ENCODE measurements around the gene THSD7A. TPM values are rescaled to one million over a fixed set of nuclear protein-coding genes. Genes with fewer than 3 reads are reported as not detected.

Gene THSD7A
- total and polyA plus RNA-seq, 2 of the 13 experiments (the other 11 are each of a cell fraction or from before 2014, with no cell fraction given), result 0.01 to 0.07 TPM

DNA sequence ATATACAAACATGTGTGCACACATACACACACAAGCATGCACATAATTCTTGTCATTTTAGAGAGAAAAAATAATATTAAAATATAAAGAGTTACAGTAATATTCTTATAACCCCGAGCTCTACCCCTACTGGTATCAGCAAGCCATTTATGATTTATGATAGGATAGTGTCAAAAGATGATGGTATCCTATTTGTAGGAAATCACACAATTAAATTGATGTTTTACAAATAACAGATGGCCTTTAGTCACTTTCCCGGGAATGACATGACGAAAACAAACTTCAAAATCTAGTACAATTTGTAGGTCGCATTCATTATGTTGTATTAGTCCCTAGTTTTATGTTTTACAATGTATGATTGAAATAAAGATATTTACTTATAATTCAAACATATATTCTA, 36.8 kb downstream of the THSD7A start:
- POLR2A ChIA-PET, result no interaction called here
- Histone ChIP-seq H2AFZ (ENCODE audit: low read length) (no peak overlapping the region), H3K27me3 (ENCODE audit: control insufficient read depth in 1 of 2, insufficient read depth in 2 of 2, low read length in 2 of 2) (no peaks in the 10 kb centered on the region; a peak in 1 of 5 replicates), H3K4me2 (ENCODE audit: low read depth, low read length) (no peak overlapping the region), H4K20me1 (ENCODE audit: insufficient read depth, low read length) (no peaks in the 10 kb centered on the region), H3K4me1 (ENCODE audit: insufficient read depth, low read length) (no peaks in the 10 kb centered on the region), H3K79me2 (ENCODE audit: insufficient read depth, low read length) (no peaks in the 10 kb centered on the region), H3K36me3 (replicated peaks in 1 of 2; ENCODE audit: control insufficient read depth in 1 of 2, insufficient read depth in 2 of 2, low read length in 2 of 2) (no peaks in the 10 kb centered on the region), H3K27ac (ENCODE audit: extremely low read length, insufficient read depth, low read length) (no peak overlapping the region), H3K4me3 (replicated peaks in 1 of 3; ENCODE audit: insufficient read depth in 1 of 3, low read depth in 2 of 3, low read length in 3 of 3) (no peak overlapping the region), H3K9ac (ENCODE audit: insufficient read depth, low read depth, low read length) (no peak overlapping the region), H3K9me3 (ENCODE audit: low read length) (no peaks in the 10 kb centered on the region)
- 21% methylated on average over 4 of the region's 4 CpGs for WGBS (ENCODE audit: low lambda C conversion rate)
- TF ChIP-seq, protein P1, sequence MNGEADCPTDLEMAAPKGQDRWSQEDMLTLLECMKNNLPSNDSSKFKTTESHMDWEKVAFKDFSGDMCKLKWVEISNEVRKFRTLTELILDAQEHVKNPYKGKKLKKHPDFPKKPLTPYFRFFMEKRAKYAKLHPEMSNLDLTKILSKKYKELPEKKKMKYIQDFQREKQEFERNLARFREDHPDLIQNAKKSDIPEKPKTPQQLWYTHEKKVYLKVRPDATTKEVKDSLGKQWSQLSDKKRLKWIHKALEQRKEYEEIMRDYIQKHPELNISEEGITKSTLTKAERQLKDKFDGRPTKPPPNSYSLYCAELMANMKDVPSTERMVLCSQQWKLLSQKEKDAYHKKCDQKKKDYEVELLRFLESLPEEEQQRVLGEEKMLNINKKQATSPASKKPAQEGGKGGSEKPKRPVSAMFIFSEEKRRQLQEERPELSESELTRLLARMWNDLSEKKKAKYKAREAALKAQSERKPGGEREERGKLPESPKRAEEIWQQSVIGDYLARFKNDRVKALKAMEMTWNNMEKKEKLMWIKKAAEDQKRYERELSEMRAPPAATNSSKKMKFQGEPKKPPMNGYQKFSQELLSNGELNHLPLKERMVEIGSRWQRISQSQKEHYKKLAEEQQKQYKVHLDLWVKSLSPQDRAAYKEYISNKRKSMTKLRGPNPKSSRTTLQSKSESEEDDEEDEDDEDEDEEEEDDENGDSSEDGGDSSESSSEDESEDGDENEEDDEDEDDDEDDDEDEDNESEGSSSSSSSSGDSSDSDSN (CRISPR knock-in tag; IDR thresholded peaks at IDR 0.05), result no peak
- TF ChIP-seq PCBP2 (optimal IDR thresholded peaks at IDR 0.05; ENCODE audit: low read depth, low read length, poor library complexity, severe bottlenecking) (no peak), ZNF253 (CRISPR knock-in tag; IDR thresholded peaks at IDR 0.05; ENCODE audit: borderline replicate concordance) (no peak), YEATS2 (CRISPR knock-in tag; IDR thresholded peaks at IDR 0.05; ENCODE audit: borderline replicate concordance) (no peak), ZNF569 (CRISPR knock-in tag; IDR thresholded peaks at IDR 0.05; ENCODE audit: borderline replicate concordance) (no peak), PHF5A (CRISPR knock-in tag; IDR thresholded peaks at IDR 0.05; ENCODE audit: low read depth, unreplicated experiment) (no peak), FIP1L1 (IDR thresholded peaks at IDR 0.05; ENCODE audit: borderline replicate concordance, insufficient read depth, low read depth, low read length) (no peak), NAIF1 (CRISPR knock-in tag; IDR thresholded peaks at IDR 0.05; ENCODE audit: borderline replicate concordance) (no peak), HCFC1 (IDR thresholded peaks at IDR 0.05; ENCODE audit: low read depth, low read length) (no peak), ZNF530 (CRISPR knock-in tag; IDR thresholded peaks at IDR 0.05; ENCODE audit: low read depth) (no peak), TAF15 (IDR thresholded peaks at IDR 0.05; ENCODE audit: low read depth, low read length, poor library complexity, severe bottlenecking) (no peak)
- TF ChIP-seq, protein P2, sequence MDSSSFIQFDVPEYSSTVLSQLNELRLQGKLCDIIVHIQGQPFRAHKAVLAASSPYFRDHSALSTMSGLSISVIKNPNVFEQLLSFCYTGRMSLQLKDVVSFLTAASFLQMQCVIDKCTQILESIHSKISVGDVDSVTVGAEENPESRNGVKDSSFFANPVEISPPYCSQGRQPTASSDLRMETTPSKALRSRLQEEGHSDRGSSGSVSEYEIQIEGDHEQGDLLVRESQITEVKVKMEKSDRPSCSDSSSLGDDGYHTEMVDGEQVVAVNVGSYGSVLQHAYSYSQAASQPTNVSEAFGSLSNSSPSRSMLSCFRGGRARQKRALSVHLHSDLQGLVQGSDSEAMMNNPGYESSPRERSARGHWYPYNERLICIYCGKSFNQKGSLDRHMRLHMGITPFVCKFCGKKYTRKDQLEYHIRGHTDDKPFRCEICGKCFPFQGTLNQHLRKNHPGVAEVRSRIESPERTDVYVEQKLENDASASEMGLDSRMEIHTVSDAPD (CRISPR knock-in tag; IDR thresholded peaks at IDR 0.05), result no peak
- DNase-seq (ENCODE audit: low spot score), result no peak
- BruUV-seq (replicated peaks), result no TSS peak
- no peak for ATAC-seq
- in situ Hi-C loops (cut with HindIII; ENCODE audit: extremely low pct_ligation_motif_present, low pct_unique_long_range_greater_than_20kb) (no loop called here), intact Hi-C loops (cut with micrococcal nuclease; ENCODE audit: unreplicated experiment) (no loop called here)
- CTCF ChIA-PET (ENCODE audit: low intra/inter-chr PET ratio, low total read pairs), result no interaction called here
- no peak for FAIRE-seq
